ENCODE results near the gene ARHGEF7.

DNA sequence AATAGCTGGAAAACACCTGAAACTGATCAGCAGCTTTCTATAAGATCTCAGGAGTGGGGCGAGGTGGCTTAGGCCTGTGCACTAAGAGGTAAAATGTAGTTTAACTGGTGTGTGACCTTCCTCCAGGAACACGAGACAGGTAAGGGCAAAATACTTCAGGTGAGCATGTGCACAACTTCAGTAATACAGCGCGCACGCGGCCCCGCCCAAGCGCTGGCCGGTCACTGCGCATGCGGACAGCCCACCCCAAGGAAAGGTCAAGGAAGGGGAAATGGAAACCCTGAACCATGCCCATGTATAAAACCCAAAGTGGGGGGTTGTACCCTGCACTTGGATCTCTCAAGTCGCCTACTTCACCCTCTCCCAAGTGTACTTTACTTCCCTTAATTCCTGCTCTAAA, 49.4 kb upstream of the ARHGEF7 start:
- TF ChIP-seq EP300 (IDR thresholded peaks at IDR 0.05) (no peak), POLR2A (IDR thresholded peaks at IDR 0.05) (no peak)

All from stomach (tissue), 4 donors.